Heart left ventricle (tissue), 16 donors: ENCODE measurements around the gene PPP1R14C. TPM values are rescaled to one million over a fixed set of nuclear protein-coding genes. Genes with fewer than 3 reads are reported as not detected.
A peak's percentile ranks its signal among the peaks of the same experiment; 100 is the strongest.

ENCODE experiments used
- ATAC-seq, 4 donors: fragments of 200-7000 bp; cut with Tn5 transposase; one replicate each; pipeline ENCODE4 v1.9.1; 2020 to 2022; ENCODE audit warnings: moderate library complexity in 4 of 4, mild to moderate bottlenecking in 3 of 4, moderate number of reproducible peaks in 1 of 4
- DNase-seq, 5 donors: peaks; one replicate each; pipeline ENCODE4 v3.0.0-alpha.2; 2020
- H3K27ac ChIP-seq, 12 donors: fragments of 200-600 bp; sonication (generic) in 4 of 12; one replicate each; pipeline versions ENCODE4 v1.5.0 to v1.8.0; 2016 to 2022; ENCODE audit warnings: mild to moderate bottlenecking in 2 of 12
- H3K27me3 ChIP-seq, 9 donors: fragments of 200-600 bp; sonication (generic) in 2 of 9; one replicate each; pipeline versions ENCODE4 v1.5.1 to v1.8.0; 2016 to 2022; ENCODE audit warnings: mild to moderate bottlenecking in 3 of 9
- H3K36me3 ChIP-seq, 9 donors: fragments of 200-600 bp; sonication (generic) in 2 of 9; one replicate each; pipeline versions ENCODE4 v1.5.0 to v1.8.0; 2018 to 2022; ENCODE audit warnings: mild to moderate bottlenecking in 2 of 9
- H3K4me1 ChIP-seq, 12 donors: fragments of 200-600 bp; sonication (generic) in 4 of 12; one replicate each; pipeline versions ENCODE4 v1.5.0 to v1.8.0; 2016 to 2022; ENCODE audit warnings: mild to moderate bottlenecking in 3 of 12
- H3K4me3 ChIP-seq, 12 donors: fragments of 200-600 bp; sonication (generic) in 4 of 12; one replicate each; pipeline versions ENCODE4 v1.5.0 to v1.8.0; 2017 to 2022; ENCODE audit warnings: mild to moderate bottlenecking in 9 of 12, moderate library complexity in 4 of 12
- H3K9me3 ChIP-seq, 12 donors: fragments of 200-600 bp; sonication (generic) in 4 of 12; one replicate each; pipeline versions ENCODE4 v1.5.0 to v1.8.0; 2016 to 2022; ENCODE audit warnings: mild to moderate bottlenecking in 1 of 12
- POLR2A ChIP-seq, 2 donors: fragments of 450-650 bp; IDR thresholded peaks; one replicate each; pipeline ENCODE4 v1.6.1; 2017; ENCODE audit warnings: antibody characterized with exemption in 2 of 2, mild to moderate bottlenecking in 2 of 2, moderate library complexity in 2 of 2
- WGBS, 4 donors: extraction: QIAGEN DNeasy Blood & Tissue Kit in 2 of 4; methylation state at CpG; one replicate each; pipeline versions ENCODE4 v1.1.5 to v1.1.7; 2013 to 2018; 5-methylcytosine and 5-hydroxymethylcytosine counted together
- intact Hi-C, 10 donors: fragments of 100-400 bp; cut with DNase I; formaldehyde crosslinking; loops; one replicate each; pipeline versions ENCODE4 v1.11.1 to v1.14.2; 2022
- polyA plus RNA-seq, 2 donors: library from polyadenylated mRNA; stranded (reverse); fragments of 200-250 nt; gene quantifications; one replicate each; pipeline ENCODE4 v1.2.3, GENCODE V29; 2013
- total RNA-seq, 9 donors: library from RNA; depleted of rRNA in 2 of 9; stranded (reverse); fragments of >200 nt in 2 of 9; fragmentation: NEBNext Ultra II Directional in 3 of 9; extraction: Animal tissue kit (Norgen Biotek cat#: 25700) in 3 of 9; gene quantifications; one replicate each; pipeline versions ENCODE4 v1.1.0 to v1.2.4, GENCODE V29; 2016 to 2023
- TF ChIP-seq, protein P1 (sequence below), 12 donors: fragments of 200-600 bp; sonication (generic) in 4 of 12; IDR thresholded peaks; one replicate each; pipeline versions ENCODE4 v1.5.0 to v1.8.0; 2018 to 2022; ENCODE audit warnings: antibody characterized with exemption in 12 of 12, mild to moderate bottlenecking in 5 of 12
- donor health status: ischemic (EF 13 %, LVEDD 7.1; RV severe dilation, severe dysfunction).
- donor health status: healthy with polysubstance abuse.
- donor health status: DM: no; HTN: yes; CAD: no.
- donor health status: DM: no; HTN: no; CAD: no.
- donor health status: ischemic (EF 25% LVEDD 6.9; RV normal size, moderate dysfunction).
- donor health status: ischemic (EF 25% LVEDD 5.7; RV mildly dilated, moderate dysfunction).
- donor health status: healthy.
- donor health status: DM: yes; HTN: yes; CAD: no.
- donor health status: ischemic (EF 35%, LVEDD 5.7; RV mildly dilated, moderate dysfunction).
- donor health status: nonischemic (EF 11% LVEDD 7.7; RV severe dilation, severe dysfunction).
- donor health status: DM: yes; HTN: yes; CAD: no.
- donor health status: PGD.
- donor health status: ischemic (EF 29% LVEDD 5.4; RV normal size, mild dysfunction).
- donor health status: nonischemic (EF 23%, LVEDD 6.1; RV moderate dilation, normal function).

Gene PPP1R14C
- total and polyA plus RNA-seq, 11 donors: 41.1 to 143 (median 75.7) TPM

GRCh38 chr6:150220634-150221551 is 78.0 kb downstream of the PPP1R14C start:
- peaks cover 0 to 6% (median 0%) of the 10 kb centered on the region in 9 donors for H3K36me3 ChIP-seq
- no peaks in the 10 kb centered on the region for H3K9me3 ChIP-seq
- TF ChIP-seq POLR2A (IDR thresholded peaks at IDR 0.05): no peak
- TF ChIP-seq, protein P1, sequence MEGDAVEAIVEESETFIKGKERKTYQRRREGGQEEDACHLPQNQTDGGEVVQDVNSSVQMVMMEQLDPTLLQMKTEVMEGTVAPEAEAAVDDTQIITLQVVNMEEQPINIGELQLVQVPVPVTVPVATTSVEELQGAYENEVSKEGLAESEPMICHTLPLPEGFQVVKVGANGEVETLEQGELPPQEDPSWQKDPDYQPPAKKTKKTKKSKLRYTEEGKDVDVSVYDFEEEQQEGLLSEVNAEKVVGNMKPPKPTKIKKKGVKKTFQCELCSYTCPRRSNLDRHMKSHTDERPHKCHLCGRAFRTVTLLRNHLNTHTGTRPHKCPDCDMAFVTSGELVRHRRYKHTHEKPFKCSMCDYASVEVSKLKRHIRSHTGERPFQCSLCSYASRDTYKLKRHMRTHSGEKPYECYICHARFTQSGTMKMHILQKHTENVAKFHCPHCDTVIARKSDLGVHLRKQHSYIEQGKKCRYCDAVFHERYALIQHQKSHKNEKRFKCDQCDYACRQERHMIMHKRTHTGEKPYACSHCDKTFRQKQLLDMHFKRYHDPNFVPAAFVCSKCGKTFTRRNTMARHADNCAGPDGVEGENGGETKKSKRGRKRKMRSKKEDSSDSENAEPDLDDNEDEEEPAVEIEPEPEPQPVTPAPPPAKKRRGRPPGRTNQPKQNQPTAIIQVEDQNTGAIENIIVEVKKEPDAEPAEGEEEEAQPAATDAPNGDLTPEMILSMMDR (IDR thresholded peaks at IDR 0.05): no peak
- H3K4me1 ChIP-seq: peaks cover 0 to 9% (median 0%) of the 10 kb centered on the region in 12 donors
- H3K27ac ChIP-seq: no peak overlapping the region
- no peak for ATAC-seq
- 35 to 50% (median 38%) methylated on average over 6 of the region's 6 CpGs for WGBS, 4 donors
- intact Hi-C loops: no loop called here
- H3K27me3 ChIP-seq: no peaks in the 10 kb centered on the region
- DNase-seq: no peak
- no peak overlapping the region for H3K4me3 ChIP-seq

DNA sequence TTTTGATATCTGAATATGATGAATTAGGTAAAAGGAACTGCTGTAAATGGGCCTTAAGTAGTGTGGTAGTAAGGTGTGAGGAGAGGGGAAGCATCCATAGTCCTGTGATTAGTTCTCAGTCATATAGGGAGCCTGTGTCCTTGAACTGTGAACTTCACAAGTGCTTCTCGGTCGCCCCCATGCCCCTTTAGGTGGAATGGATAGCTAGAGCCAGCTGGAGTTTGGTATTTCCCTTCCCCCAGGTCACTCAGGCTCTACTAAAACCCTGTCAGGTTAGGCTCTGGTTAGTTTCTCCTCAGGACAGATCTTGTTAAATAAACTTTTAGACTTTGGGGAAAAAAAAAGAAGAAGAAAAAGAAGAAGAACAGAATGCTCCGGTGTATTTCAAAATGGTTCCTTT is 82.0 kb downstream of the PPP1R14C start:
- ATAC-seq (no peak), DNase-seq (no peak)
- TF ChIP-seq, protein P1 (IDR thresholded peaks at IDR 0.05): no peak
- TF ChIP-seq POLR2A (IDR thresholded peaks at IDR 0.05): no peak
- intact Hi-C loops: no loop called here
- Histone ChIP-seq H3K27ac (no peak overlapping the region), H3K9me3 (no peaks in the 10 kb centered on the region), H3K27me3 (peaks cover 0 to 3% (median 0%) of the 10 kb centered on the region in 9 donors), H3K4me1 (peaks cover 0 to 32% (median 4%) of the 10 kb centered on the region in 12 donors), H3K4me3 (no peak overlapping the region), H3K36me3 (no peaks in the 10 kb centered on the region)
- WGBS, 4 donors: 67 to 74% (median 68%) methylated on average over 3 of the region's 3 CpGs

DNA sequence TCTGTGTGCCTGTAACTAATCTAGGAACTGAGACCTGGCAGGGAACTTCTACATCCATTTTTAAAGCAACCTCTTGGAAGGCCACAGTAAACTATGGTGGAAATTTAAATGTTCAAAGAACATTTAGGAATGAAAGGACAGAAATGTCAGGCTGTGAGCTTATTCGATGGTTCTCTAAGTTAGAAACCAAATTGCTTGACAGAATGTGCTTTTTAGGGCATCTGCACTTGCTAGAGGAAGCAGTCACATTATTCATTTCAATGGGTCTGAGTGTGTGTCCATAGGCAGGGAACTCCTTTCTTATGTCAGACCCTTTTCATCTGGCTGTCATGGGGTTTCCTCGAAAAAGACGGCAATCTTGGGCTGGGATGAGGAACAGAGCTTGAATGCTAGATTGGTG is 84.4 kb downstream of the PPP1R14C start:
- Histone ChIP-seq H3K36me3 (no peaks in the 10 kb centered on the region), H3K27me3 (peaks cover 0 to 3% (median 0%) of the 10 kb centered on the region in 9 donors), H3K27ac (no peak overlapping the region), H3K9me3 (peaks cover 0 to under 1% (median 0%) of the 10 kb centered on the region in 12 donors), H3K4me3 (no peak overlapping the region), H3K4me1 (peaks cover 0 to 23% (median 3%) of the 10 kb centered on the region in 12 donors)
- no peak for DNase-seq
- ATAC-seq: no peak
- TF ChIP-seq, protein P1 (IDR thresholded peaks at IDR 0.05): no peak
- no peak for TF ChIP-seq POLR2A (IDR thresholded peaks at IDR 0.05)
- WGBS, 4 donors: 82 to 90% (median 86%) methylated on average over 3 of the region's 3 CpGs
- intact Hi-C loops: no loop called here

DNA sequence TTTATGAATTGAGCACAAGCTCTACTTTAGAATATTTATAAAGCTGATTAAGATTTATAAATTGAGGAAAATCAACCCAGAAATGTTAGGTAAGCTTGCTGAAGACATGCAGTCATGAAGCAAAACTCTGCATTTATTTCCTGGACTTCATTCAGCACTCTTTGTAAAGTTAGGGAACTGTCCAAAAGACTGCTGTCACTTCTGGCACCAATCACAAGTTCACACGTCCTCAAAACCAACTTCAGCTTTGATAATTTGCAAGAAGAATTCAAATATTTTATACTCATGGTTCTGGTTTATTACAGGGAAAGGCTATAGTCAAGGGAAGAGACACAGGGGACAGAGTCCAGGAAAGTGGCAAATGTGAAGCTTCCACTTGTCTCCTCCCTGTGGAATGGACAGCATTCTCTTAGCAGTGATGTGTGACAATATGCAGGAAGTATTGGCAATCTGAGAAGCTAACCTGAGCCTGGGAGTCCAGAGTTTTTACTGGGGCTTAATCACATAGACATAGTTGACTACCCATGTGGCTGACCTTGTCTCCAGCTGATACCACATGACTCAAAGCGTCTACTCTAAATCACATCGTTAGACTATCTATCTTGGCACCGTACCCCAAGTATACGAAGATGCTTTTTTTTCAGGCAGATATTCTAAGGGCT is 85.4 kb downstream of the PPP1R14C start:
- Histone ChIP-seq H3K27me3 (peaks cover 0 to 3% (median 0%) of the 10 kb centered on the region in 9 donors), H3K9me3 (peaks cover 0 to 4% (median 0%) of the 10 kb centered on the region in 12 donors), H3K36me3 (no peaks in the 10 kb centered on the region), H3K27ac (peak overlapping the region in 1 of 12 donors; percentile 1), H3K4me3 (no peak overlapping the region), H3K4me1 (peaks cover 0 to 23% (median 3%) of the 10 kb centered on the region in 12 donors)
- WGBS, 4 donors: 25 to 40% (median 37%) methylated on average over 5 of the region's 5 CpGs
- TF ChIP-seq, protein P1 (IDR thresholded peaks at IDR 0.05): no peak
- no peak for TF ChIP-seq POLR2A (IDR thresholded peaks at IDR 0.05)
- ATAC-seq (peak; percentile 20 to 59 (median 33)), DNase-seq (no peak)
- intact Hi-C loops: no loop called here
